GM19239 (cell line): ENCODE measurements around the gene LRCOL1.

Source experiments
- DNase-seq: peaks from one replicate; pipeline ENCODE4 v3.0.0; 2011; ENCODE audit warnings: low spot score; ENCODE audit not compliant: insufficient read length
- FAIRE-seq: peaks from 2 replicates; lab custom pipeline; 2011; peaks lifted over from hg19 to GRCh38; lab: Jason Lieb, UNC

The LRCOL1 gene

DNA sequence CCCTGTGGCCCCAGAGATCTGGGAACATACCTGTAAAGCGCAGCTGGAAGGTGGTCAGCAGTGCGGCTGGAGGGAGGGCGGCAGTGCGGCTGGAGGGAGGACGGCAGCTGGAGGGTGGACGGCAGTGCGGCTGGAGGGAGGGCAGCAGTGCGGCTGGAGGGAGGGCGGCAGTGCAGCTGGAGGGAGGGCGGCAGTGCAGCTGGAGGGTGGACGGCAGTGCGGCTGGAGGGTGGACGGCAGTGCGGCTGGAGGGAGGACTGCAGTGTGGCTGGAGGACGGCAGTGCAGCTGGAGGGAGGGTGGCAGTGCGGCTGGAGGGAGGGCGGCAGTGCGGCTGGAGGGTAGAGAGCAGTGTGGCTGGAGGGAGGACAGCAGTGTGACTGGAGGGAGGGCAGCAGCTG is 23.5 kb downstream of the LRCOL1 start:
- no peak for DNase-seq
- FAIRE-seq = no peak

GRCh38 chr12:132585177-132585576 is 25.2 kb downstream of the LRCOL1 start:
- FAIRE-seq (no peak), DNase-seq (no peak)

DNA sequence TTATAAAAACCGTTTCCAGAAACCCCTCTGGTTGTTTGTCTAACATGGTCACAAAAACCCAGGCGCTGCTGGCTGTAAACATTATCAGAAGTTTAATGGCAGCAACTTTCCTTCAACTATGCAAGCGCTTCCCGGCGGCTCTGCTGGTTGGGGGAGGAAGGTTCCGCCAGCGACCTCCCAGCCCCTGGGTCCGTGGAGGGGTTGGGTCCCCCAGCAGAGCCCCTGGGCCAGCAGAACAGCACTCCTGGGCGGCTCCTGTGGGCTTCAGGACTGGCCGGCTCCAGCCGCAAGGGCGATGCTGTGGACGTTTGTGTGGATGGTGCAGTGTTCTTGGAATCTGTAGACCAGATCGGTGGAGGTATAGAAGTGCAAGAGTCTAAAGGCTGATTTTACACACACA is 26.0 kb downstream of the LRCOL1 start:
- no peak for FAIRE-seq
- DNase-seq = no peak

GRCh38 chr12:132583736-132584135 is 26.6 kb downstream of the LRCOL1 start:
- DNase-seq (no peak), FAIRE-seq (no peak)

DNA sequence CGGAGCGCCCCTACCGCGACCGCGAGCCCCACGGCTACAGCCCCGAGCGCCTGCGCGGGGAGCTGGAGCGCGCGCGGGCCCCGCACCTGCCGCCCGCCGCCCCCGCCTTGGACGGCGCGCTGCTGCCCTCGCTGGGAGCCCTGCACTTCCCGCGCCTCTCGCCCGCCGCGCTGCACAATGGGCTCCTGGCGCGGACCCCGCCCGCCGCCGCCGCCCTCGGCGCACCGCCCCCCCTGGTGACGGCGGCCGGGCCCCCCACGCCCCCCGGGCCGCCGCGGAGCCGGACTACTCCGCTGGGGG is 27.0 kb downstream of the LRCOL1 start:
- FAIRE-seq = no peak

GRCh38 chr12:132582582-132583410 is 27.6 kb downstream of the LRCOL1 start:
- no peak for DNase-seq
- FAIRE-seq = no peak

More for the DNA sequence above, 27.0 kb downstream of the LRCOL1 start:
- DNase-seq = no peak

DNA sequence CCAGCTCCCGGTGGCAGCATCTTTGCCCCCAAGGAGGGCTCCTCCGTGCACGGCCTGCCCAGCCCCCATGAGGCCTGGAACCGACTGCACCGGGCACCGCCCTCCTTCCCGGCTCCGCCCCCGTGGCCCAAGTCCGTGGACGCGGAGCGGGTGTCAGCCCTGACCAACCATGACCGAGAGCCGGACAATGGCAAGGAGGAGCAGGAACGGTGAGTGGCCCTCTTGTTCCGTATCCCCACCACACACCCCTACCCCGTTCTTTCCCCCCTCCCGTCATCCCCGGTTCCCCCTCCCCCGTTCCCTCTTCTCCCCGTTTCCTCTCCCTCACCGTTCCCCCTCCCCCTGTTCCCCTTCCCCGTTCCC is 28.3 kb downstream of the LRCOL1 start:
- DNase-seq = no peak
- no peak for FAIRE-seq

DNA sequence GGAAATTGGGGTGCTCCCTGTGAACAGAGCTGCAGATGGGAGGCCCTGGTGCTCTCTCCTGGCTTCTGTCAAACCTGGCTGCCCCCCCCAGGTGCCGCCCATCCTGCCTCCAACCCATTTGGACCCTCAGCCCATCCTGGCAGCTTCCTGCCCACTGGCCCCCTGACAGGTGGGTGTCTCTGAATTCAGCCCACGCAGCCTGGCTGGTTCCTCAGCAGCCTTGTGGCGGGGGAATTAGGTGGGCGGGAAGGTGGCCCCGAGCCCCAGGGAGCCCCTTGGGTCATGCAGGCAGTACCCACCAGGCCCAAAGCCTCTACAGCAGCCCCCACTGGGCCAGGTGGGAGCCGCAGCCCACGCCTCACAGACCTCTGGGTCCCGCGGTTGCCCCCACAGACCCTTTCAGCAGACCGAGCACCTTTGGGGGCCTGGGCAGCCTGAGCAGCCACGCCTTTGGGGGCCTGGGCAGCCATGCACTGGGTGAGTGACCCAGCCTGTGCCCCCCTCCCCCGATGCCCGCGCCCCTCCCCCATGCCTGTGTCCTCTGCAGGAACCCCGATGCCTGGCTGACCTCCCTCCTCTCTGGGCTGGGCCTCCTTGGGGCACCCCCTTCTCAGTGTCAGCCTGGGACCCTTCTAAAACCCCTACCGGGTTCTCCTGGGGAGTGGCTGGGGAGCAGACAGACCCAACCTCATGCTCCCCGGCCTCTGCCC is 28.9 kb downstream of the LRCOL1 start:
- FAIRE-seq = no peak
- DNase-seq = no peak

DNA sequence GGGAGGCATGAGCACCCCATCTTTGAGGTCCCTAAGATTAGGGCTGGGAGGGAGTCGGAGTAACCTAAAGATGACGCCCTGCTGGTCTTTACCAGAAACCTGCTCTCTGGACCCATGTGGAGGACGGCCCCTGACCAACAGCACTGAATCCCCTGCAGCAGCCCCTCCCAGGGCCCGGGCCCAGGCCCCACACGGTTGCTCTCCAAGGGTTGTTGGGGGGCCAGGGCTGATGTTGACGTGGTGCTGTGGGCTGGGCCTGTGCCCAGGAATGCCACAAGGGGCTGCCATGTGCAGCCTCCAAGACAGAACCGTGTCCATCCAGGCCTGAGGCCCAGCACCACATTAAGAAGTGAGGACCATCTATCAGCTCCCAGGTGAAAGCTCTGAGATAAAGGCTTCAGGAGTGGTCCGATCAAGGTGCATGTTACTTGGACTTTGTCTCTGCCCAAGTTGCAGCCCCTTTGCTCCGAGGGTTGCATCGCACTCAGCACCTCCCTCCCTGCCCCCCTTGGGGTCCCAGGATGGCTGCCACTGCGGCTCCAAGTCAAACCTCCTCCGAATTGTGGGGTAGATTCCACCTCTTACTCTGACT is 29.6 kb downstream of the LRCOL1 start:
- no peak for DNase-seq
- no peak for FAIRE-seq

GRCh38 chr12:132579744-132580143 is 30.6 kb downstream of the LRCOL1 start:
- DNase-seq = no peak
- FAIRE-seq = no peak

GRCh38 chr12:132578826-132579225 is 31.6 kb downstream of the LRCOL1 start:
- no peak for FAIRE-seq

DNA sequence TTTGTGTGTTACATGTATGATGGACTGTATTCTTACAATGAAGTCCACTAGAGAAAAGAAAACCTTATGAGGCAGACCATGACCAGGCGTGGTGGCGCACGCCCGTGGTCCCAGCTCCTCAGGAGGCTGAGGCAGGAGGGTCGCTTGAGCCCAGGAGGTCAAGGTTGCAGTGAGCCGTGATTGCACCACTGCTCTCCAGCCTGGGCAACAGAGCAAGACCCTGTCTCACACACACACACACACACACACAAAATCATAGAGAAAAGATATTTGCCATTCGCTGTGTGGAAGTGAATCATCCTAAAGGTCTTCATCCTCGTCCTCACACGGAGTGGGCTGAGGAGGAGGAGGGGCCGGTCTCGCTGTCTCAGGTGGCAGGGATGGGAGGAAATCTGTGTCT is 32.3 kb downstream of the LRCOL1 start:
- DNase-seq = no peak
- FAIRE-seq = no peak

More at GRCh38 chr12:132578826-132579225, 31.6 kb downstream of the LRCOL1 start:
- no peak for DNase-seq

DNA sequence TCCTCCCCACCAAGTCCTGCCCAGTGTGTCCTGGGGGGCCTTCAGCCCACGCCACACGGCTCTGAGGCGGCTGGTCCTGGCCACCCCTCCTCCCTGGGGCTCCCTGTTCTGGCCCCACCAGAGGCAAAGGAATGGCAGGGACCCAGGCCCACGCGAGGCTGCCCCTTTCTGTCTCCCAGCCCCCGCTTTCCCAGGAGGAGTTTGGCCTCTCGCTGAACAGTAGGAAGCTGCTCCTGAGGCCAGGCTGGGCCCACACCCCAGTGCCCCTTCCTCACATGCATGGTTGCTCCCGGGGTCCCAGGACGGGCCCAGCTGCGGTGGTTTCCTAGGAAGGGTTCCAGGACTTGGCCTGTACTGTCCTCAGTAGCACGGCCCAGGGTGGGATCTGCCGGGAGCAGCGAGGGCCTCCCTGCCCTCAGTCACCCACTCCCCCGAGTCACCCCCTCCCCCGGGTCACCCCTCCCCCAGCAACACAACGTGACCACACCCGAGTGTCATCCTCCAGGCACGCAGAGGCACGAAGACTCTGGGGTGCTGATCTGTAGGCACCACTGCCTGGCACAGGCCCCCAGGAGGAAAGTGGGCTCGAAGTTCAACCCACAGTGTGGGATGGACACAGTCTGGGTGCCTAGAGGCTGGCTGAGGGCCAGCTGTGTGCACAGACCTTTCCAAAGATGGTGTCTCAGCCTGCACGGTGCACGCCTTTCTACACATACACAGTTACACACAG is 33.0 kb downstream of the LRCOL1 start:
- DNase-seq = no peak
- no peak for FAIRE-seq

- FAIRE-seq = no peak
- DNase-seq = no peak
Measured at GRCh38 chr12:132576701-132577100, 33.7 kb downstream of the LRCOL1 start.

GRCh38 chr12:132575661-132576060 is 34.7 kb downstream of the LRCOL1 start:
- FAIRE-seq (no peak), DNase-seq (no peak)

DNA sequence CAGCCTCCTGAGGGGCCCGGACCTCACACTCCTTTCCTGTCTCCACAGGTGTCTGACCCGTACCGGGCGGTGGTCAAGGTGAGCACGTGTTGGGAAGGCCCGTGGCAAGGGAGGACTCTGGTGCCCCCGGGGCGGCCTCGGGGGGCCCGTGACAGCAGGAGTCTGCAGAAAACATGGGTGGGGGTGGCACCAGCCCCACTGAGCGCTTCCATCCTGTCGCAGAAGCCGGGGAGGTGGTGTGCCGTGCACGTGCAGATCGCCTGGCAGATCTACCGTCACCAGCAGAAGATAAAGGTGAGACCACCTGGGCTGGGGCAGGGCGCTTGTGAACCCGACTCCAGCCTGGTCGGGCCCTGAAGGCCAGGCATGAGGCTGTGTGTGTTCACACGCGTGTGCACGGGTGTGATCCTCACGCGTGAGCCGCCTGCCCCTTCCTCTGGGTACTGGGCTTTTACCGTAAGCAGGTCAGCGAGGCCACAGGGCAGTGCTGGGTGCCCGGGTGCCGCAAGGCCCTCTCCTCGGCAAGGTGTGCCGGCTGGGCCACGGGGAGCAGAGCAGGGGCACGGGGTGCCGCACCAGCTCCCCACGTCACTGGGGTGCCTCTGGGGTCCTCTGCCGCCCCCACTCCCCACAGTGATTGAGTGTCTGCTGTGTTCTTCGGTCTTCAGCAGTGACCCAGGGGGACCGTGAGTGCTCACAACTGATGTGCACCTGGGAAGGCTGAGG is 35.9 kb downstream of the LRCOL1 start:
- DNase-seq = no peak
- FAIRE-seq = no peak

DNA sequence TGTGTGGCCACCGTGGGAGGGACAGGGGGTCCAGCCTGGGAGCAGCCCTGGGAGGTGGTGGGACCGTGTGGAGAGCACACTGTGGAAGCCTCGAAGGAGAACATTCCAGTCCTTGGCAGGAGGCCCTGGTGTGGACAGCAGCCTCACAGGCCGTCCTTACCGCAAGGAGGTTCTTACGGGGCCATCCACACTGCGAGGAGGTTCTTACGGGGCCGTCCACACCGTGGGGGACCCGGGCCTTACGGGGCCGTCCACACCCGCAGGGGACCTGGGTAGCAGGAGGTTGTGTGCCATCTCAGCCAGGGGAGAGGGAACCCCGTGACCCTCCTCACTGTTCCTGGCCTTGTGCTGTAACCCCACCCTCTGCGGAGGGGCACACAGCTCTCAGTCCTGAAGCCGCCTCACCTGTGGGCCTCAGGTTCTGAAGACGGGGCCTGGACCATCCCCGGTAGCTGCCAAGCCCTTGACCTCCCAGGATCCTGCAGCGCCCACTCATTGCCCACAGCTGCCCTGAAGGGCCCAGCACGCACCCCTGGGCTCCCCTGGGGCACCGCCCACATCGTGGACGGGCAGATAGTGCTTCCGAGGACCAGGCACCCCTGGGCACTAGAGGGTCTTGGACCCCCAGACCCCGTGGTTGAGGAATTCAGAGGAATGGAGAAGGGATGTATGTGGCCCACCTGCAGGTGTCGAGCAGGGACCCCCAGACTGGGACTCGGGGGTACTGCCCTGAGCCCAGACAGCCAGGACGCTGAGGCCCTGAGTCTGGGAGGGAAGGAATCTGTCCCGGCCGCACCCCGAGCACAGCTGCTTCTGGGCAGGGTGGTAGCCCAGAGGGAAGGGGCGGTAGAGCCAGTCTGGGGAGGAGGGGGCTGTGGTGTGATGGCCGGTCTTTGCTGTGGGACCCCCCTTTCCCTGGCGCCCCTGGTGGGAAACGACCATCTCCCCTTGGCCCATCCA is 37.3 kb downstream of the LRCOL1 start:
- no peak for FAIRE-seq
- DNase-seq = no peak

- no peak for FAIRE-seq
Measured at GRCh38 chr12:132572106-132572505, 38.3 kb downstream of the LRCOL1 start.

GRCh38 chr12:132571598-132571997 is 38.8 kb downstream of the LRCOL1 start:
- FAIRE-seq (no peak), DNase-seq (no peak)

More at GRCh38 chr12:132572106-132572505, 38.3 kb downstream of the LRCOL1 start:
- DNase-seq = no peak
